ENCODE measurements around the gene CLDND2. TPM values are rescaled to one million over a fixed set of nuclear protein-coding genes. Genes with fewer than 3 reads are reported as not detected.
"Not testable (repeated sequence)": the region's sequence is repeated elsewhere in the genome, so short reads cannot be mapped to it uniquely, and the experiment has no call there.

The CLDND2 gene
- total and polyA plus RNA-seq, 4 donors = 0.22 to 3.0 TPM; not detected in 2

DNA sequence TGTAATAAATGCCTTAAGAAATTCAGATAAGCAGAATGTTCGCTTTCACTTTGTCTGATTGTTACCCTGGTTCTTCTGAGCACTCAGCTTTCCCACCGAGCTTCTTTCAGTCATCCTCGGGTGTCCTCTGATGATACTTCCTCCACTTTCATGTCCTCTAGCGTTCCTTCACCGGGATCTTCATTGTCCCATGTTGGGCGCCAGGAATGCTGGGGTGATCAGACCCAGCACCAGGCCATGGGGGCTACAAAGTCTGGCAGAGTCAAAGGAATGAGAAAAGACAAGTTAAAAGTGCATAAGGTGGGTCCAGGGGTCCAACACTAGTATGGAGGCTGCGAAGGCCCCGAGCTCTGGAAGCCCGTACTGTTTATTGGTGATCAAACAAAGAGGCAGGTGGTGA lies 33.3 kb upstream of the CLDND2 start:
- H3K36me3 ChIP-seq (ENCODE audit: control insufficient read depth in 4 of 4, insufficient read depth in 3 of 4, low read depth in 1 of 4, low read length in 3 of 4) = no peaks in the 10 kb centered on the region
- H3K27ac ChIP-seq (ENCODE audit: low read depth in 1 of 2, low read length in 2 of 2) = no peak overlapping the region
- no peak for DNase-seq (ENCODE audit: low spot score)
- H3K9me3 ChIP-seq (ENCODE audit: control insufficient read depth in 4 of 4, low read length in 3 of 4) = peaks cover 0 to 12% (median 6%) of the 10 kb centered on the region in 4 donors
- H3K4me3 ChIP-seq (ENCODE audit: low read depth in 1 of 3, low read length in 3 of 3) = no peak overlapping the region
- no peak overlapping the region for H3K9ac ChIP-seq (ENCODE audit: low read depth in 1 of 2, low read length in 2 of 2)
- H3K4me1 ChIP-seq (ENCODE audit: control insufficient read depth in 4 of 4, insufficient read depth in 4 of 4, low read length in 3 of 4) = no peaks in the 10 kb centered on the region
- TF ChIP-seq, protein P1, sequence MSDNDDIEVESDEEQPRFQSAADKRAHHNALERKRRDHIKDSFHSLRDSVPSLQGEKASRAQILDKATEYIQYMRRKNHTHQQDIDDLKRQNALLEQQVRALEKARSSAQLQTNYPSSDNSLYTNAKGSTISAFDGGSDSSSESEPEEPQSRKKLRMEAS (IDR thresholded peaks at IDR 0.05) = no peak
- TF ChIP-seq HNF4G (IDR thresholded peaks at IDR 0.05) = no peak
- no peak for TF ChIP-seq HNF4A (conservative IDR thresholded peaks at IDR 0.05)
- no peak for TF ChIP-seq RAD21 (IDR thresholded peaks at IDR 0.05)
- TF ChIP-seq, protein P2, sequence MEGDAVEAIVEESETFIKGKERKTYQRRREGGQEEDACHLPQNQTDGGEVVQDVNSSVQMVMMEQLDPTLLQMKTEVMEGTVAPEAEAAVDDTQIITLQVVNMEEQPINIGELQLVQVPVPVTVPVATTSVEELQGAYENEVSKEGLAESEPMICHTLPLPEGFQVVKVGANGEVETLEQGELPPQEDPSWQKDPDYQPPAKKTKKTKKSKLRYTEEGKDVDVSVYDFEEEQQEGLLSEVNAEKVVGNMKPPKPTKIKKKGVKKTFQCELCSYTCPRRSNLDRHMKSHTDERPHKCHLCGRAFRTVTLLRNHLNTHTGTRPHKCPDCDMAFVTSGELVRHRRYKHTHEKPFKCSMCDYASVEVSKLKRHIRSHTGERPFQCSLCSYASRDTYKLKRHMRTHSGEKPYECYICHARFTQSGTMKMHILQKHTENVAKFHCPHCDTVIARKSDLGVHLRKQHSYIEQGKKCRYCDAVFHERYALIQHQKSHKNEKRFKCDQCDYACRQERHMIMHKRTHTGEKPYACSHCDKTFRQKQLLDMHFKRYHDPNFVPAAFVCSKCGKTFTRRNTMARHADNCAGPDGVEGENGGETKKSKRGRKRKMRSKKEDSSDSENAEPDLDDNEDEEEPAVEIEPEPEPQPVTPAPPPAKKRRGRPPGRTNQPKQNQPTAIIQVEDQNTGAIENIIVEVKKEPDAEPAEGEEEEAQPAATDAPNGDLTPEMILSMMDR (IDR thresholded peaks at IDR 0.05; ENCODE audit: low read depth, low read length, missing input control) = no peak
- no peak for TF ChIP-seq SP1 (IDR thresholded peaks at IDR 0.05)
- TF ChIP-seq TAF1 (conservative IDR thresholded peaks at IDR 0.05) = no peak
- WGBS = 94% methylated on average over 9 of the region's 9 CpGs
- no peaks in the 10 kb centered on the region for H3K27me3 ChIP-seq (ENCODE audit: control insufficient read depth in 4 of 4, insufficient read depth in 4 of 4, low read length in 3 of 4)

DNA sequence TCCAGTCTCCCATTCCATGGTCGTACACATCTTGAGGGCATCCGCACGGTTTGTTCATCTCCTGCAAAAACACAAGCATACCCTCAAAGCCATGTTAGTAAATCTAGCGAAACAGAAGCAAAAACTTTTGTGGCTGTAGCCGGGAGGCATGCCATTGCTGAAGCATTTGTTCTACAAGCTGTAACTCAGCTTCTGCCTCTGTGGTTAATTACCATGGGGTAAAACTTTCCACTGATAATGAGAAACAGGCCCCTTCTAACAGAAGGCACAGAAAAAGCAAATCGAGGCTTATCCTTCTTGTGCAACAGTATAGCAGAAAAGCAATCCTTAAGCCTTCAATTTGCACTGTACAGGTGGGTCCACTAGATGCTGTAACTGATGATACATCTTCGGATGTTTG lies 31.1 kb upstream of the CLDND2 start:
- not testable (repeated sequence) for H3K27me3 ChIP-seq (ENCODE audit: control insufficient read depth in 4 of 4, insufficient read depth in 4 of 4, low read length in 3 of 4); H3K36me3 ChIP-seq (ENCODE audit: control insufficient read depth in 4 of 4, insufficient read depth in 3 of 4, low read depth in 1 of 4, low read length in 3 of 4); H3K9ac ChIP-seq (ENCODE audit: low read depth in 1 of 2, low read length in 2 of 2); H3K4me3 ChIP-seq (ENCODE audit: low read depth in 1 of 3, low read length in 3 of 3); DNase-seq (ENCODE audit: low spot score); H3K4me1 ChIP-seq (ENCODE audit: control insufficient read depth in 4 of 4, insufficient read depth in 4 of 4, low read length in 3 of 4); H3K27ac ChIP-seq (ENCODE audit: low read depth in 1 of 2, low read length in 2 of 2)
- 83% methylated on average over 7 of the region's 7 CpGs for WGBS
- H3K9me3 ChIP-seq (ENCODE audit: control insufficient read depth in 4 of 4, low read length in 3 of 4) = peaks cover 0 to 12% (median 6%) of the 10 kb centered on the region in 4 donors

DNA sequence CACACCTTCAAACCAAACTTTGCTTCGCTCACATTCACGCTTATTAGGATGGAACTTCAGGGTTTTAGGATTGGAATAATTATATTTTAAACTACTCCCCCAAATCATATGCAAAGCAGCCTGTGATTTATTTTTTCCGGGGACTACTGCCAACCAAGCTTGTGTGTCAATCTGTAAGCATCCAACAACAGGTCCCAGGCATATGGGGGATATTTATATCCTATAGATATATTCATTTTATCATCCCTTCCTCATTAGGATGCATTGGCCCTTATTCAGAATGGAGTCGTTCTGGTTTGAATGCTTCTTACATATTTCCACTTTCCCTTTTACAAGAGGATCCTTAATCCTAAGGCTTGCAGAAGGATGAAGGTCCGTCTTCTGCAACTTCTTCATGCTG lies 30.4 kb upstream of the CLDND2 start:
- peaks cover 0 to 12% (median 6%) of the 10 kb centered on the region in 4 donors for H3K9me3 ChIP-seq (ENCODE audit: control insufficient read depth in 4 of 4, low read length in 3 of 4)
- H3K36me3 ChIP-seq (ENCODE audit: control insufficient read depth in 4 of 4, insufficient read depth in 3 of 4, low read depth in 1 of 4, low read length in 3 of 4) = no peaks in the 10 kb centered on the region
- TF ChIP-seq NR2F2 (IDR thresholded peaks at IDR 0.05) (no peak), GABPA (IDR thresholded peaks at IDR 0.05 in 1 of 2, conservative IDR thresholded peaks at IDR 0.05 in 1 of 2) (no peak), RXRA (IDR thresholded peaks at IDR 0.05) (no peak), RAD21 (IDR thresholded peaks at IDR 0.05) (no peak), EGR1 (IDR thresholded peaks at IDR 0.05; ENCODE audit: low read depth in 2 of 2) (no peak)
- TF ChIP-seq, protein P3, sequence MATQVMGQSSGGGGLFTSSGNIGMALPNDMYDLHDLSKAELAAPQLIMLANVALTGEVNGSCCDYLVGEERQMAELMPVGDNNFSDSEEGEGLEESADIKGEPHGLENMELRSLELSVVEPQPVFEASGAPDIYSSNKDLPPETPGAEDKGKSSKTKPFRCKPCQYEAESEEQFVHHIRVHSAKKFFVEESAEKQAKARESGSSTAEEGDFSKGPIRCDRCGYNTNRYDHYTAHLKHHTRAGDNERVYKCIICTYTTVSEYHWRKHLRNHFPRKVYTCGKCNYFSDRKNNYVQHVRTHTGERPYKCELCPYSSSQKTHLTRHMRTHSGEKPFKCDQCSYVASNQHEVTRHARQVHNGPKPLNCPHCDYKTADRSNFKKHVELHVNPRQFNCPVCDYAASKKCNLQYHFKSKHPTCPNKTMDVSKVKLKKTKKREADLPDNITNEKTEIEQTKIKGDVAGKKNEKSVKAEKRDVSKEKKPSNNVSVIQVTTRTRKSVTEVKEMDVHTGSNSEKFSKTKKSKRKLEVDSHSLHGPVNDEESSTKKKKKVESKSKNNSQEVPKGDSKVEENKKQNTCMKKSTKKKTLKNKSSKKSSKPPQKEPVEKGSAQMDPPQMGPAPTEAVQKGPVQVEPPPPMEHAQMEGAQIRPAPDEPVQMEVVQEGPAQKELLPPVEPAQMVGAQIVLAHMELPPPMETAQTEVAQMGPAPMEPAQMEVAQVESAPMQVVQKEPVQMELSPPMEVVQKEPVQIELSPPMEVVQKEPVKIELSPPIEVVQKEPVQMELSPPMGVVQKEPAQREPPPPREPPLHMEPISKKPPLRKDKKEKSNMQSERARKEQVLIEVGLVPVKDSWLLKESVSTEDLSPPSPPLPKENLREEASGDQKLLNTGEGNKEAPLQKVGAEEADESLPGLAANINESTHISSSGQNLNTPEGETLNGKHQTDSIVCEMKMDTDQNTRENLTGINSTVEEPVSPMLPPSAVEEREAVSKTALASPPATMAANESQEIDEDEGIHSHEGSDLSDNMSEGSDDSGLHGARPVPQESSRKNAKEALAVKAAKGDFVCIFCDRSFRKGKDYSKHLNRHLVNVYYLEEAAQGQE (IDR thresholded peaks at IDR 0.05) = no peak
- TF ChIP-seq, protein P4, sequence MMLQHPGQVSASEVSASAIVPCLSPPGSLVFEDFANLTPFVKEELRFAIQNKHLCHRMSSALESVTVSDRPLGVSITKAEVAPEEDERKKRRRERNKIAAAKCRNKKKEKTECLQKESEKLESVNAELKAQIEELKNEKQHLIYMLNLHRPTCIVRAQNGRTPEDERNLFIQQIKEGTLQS (IDR thresholded peaks at IDR 0.05) = no peak
- TF ChIP-seq, protein P1 (IDR thresholded peaks at IDR 0.05) = no peak
- TF ChIP-seq, protein P5, sequence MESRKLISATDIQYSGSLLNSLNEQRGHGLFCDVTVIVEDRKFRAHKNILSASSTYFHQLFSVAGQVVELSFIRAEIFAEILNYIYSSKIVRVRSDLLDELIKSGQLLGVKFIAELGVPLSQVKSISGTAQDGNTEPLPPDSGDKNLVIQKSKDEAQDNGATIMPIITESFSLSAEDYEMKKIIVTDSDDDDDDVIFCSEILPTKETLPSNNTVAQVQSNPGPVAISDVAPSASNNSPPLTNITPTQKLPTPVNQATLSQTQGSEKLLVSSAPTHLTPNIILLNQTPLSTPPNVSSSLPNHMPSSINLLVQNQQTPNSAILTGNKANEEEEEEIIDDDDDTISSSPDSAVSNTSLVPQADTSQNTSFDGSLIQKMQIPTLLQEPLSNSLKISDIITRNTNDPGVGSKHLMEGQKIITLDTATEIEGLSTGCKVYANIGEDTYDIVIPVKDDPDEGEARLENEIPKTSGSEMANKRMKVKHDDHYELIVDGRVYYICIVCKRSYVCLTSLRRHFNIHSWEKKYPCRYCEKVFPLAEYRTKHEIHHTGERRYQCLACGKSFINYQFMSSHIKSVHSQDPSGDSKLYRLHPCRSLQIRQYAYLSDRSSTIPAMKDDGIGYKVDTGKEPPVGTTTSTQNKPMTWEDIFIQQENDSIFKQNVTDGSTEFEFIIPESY (IDR thresholded peaks at IDR 0.05) = no peak
- no peaks in the 10 kb centered on the region for H3K27me3 ChIP-seq (ENCODE audit: control insufficient read depth in 4 of 4, insufficient read depth in 4 of 4, low read length in 3 of 4)
- WGBS = 93% methylated on average over 5 of the region's 5 CpGs
- H3K4me1 ChIP-seq (ENCODE audit: control insufficient read depth in 4 of 4, insufficient read depth in 4 of 4, low read length in 3 of 4) = peaks cover 2 to 5% (median 4%) of the 10 kb centered on the region in 4 donors
- H3K9ac ChIP-seq (ENCODE audit: low read depth in 1 of 2, low read length in 2 of 2) = no peak overlapping the region
- no peak overlapping the region for H3K27ac ChIP-seq (ENCODE audit: low read depth in 1 of 2, low read length in 2 of 2)
- DNase-seq (ENCODE audit: low spot score) = no peak
- H3K4me3 ChIP-seq (ENCODE audit: low read depth in 1 of 3, low read length in 3 of 3) = no peak overlapping the region
